ENCODE results near the gene GALNT10. TPM values are rescaled to one million over a fixed set of nuclear protein-coding genes. Genes with fewer than 3 reads are reported as not detected.

The GALNT10 gene
- polyA plus RNA-seq, 1 experiment = 93.1 TPM

GRCh38 chr5:154178661-154179060, 11.9 kb upstream of the GALNT10 start:
- Histone ChIP-seq H3K27ac (ENCODE audit: low read depth, low read length) (no peak overlapping the region), H3K27me3 (ENCODE audit: control insufficient read depth, insufficient read depth, low read length) (peaks cover 9% of the 10 kb centered on the region), H3K9me3 (ENCODE audit: control insufficient read depth, insufficient read depth, low read length) (no peaks in the 10 kb centered on the region), H3K4me3 (ENCODE audit: low read depth, low read length) (no peak overlapping the region)
- ChIA-PET POLR2A (no interaction called here), CTCF (interaction anchor here (1.0 to 4.3 kb wide), 3 partner anchors 15 to 204 kb away, joined by 3 to 46 read pairs (median 18); no protein-coding TSS in a partner anchor)
- TF ChIP-seq, protein P1, sequence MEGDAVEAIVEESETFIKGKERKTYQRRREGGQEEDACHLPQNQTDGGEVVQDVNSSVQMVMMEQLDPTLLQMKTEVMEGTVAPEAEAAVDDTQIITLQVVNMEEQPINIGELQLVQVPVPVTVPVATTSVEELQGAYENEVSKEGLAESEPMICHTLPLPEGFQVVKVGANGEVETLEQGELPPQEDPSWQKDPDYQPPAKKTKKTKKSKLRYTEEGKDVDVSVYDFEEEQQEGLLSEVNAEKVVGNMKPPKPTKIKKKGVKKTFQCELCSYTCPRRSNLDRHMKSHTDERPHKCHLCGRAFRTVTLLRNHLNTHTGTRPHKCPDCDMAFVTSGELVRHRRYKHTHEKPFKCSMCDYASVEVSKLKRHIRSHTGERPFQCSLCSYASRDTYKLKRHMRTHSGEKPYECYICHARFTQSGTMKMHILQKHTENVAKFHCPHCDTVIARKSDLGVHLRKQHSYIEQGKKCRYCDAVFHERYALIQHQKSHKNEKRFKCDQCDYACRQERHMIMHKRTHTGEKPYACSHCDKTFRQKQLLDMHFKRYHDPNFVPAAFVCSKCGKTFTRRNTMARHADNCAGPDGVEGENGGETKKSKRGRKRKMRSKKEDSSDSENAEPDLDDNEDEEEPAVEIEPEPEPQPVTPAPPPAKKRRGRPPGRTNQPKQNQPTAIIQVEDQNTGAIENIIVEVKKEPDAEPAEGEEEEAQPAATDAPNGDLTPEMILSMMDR (IDR thresholded peaks at IDR 0.05; ENCODE audit: low read depth, low read length) = no peak
- no peak for DNase-seq (ENCODE audit: low read depth, low spot score)

GRCh38 chr5:154179846-154180710, 10.5 kb upstream of the GALNT10 start:
- H3K4me3 ChIP-seq (ENCODE audit: low read depth, low read length) = no peak overlapping the region
- TF ChIP-seq, protein P1 (IDR thresholded peaks at IDR 0.05; ENCODE audit: low read depth, low read length) = peak; percentile 93
- H3K27me3 ChIP-seq (ENCODE audit: control insufficient read depth, insufficient read depth, low read length) = peaks cover 9% of the 10 kb centered on the region
- CTCF ChIA-PET = interaction anchor here (0.6 to 7.6 kb wide), 32 partner anchors 8 to 1646 kb away, joined by 3 to 76 read pairs (median 4); no protein-coding TSS in a partner anchor
- H3K27ac ChIP-seq (ENCODE audit: low read depth, low read length) = no peak overlapping the region
- POLR2A ChIA-PET = no interaction called here
- peak; percentile 33 for DNase-seq (ENCODE audit: low read depth, low spot score)
- H3K9me3 ChIP-seq (ENCODE audit: control insufficient read depth, insufficient read depth, low read length) = no peaks in the 10 kb centered on the region

DNA sequence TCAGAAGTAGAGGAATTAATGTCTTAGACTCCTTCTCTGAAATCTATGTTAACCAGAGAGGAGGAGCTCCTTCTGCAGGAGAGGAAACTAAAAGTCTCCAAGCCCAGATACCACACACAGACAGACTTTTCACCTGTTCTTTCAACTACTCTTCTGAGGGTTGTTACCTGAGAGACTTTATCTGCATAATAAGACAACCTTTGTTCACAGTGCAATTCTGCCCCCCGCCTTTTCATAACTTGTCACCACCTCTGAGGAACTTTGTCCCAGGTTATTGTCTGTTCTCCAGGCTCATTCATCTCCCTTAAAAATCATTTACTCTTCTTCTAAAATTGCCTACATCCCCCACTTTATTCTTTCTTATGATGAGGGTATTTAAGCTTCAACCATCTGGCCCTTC, 9.4 kb upstream of the GALNT10 start:
- ChIA-PET CTCF (interaction anchor here (0.9 to 7.6 kb wide), 16 partner anchors 8 to 285 kb away, joined by 3 to 76 read pairs (median 5); no protein-coding TSS in a partner anchor), POLR2A (no interaction called here)
- Histone ChIP-seq H3K27me3 (ENCODE audit: control insufficient read depth, insufficient read depth, low read length) (peaks cover 9% of the 10 kb centered on the region), H3K27ac (ENCODE audit: low read depth, low read length) (no peak overlapping the region), H3K4me3 (ENCODE audit: low read depth, low read length) (no peak overlapping the region), H3K9me3 (ENCODE audit: control insufficient read depth, insufficient read depth, low read length) (no peaks in the 10 kb centered on the region)
- TF ChIP-seq, protein P1 (IDR thresholded peaks at IDR 0.05; ENCODE audit: low read depth, low read length) = no peak
- no peak for DNase-seq (ENCODE audit: low read depth, low spot score)

DNA sequence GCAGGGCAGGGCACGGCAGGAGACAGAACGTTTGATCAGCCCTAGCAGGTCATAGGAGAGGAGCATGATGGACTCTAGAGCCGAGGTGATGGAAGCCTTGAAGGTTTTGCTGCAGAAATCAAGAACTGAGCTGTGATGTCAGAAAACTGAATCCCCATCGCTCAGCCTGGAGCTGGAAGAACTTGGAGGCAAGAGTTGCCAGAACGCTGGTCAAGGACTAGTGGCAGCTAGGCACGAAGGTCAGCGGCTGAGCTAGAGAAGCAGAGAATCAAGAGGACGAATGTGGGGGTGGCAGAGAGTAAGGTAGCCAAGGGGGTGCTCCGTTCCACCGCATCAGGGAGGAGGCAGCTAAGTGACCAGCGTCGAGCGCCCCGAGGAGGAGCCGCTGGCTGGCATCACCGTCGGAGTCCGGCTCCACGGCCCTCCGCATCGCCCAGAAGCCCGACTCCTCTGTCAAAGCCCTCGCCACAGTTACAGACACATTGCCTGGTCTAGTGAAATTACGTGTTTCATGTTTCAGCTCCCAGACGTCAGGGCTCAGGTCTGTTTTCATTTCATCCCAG, 1.2 kb upstream of the GALNT10 start:
- ChIA-PET CTCF (interaction anchor here (0.7 to 7.6 kb wide), 13 partner anchors 8 to 279 kb away, joined by 3 to 98 read pairs (median 3); no protein-coding TSS in a partner anchor), POLR2A (interaction anchor here (1.4 to 2.1 kb wide), 4 partner anchors 88 to 216 kb away, joined by 6 to 18 read pairs (median 10); partner anchors contain the start of genes FAM114A2 and MFAP3)
- DNase-seq (ENCODE audit: low read depth, low spot score) = no peak
- Histone ChIP-seq H3K27me3 (ENCODE audit: control insufficient read depth, insufficient read depth, low read length) (no peaks in the 10 kb centered on the region), H3K9me3 (ENCODE audit: control insufficient read depth, insufficient read depth, low read length) (no peaks in the 10 kb centered on the region; the same call in 1 of the 2 replicates), H3K27ac (ENCODE audit: low read depth, low read length) (no peak overlapping the region), H3K4me3 (ENCODE audit: low read depth, low read length) (peak overlapping the region; percentile 79)
- TF ChIP-seq, protein P1 (IDR thresholded peaks at IDR 0.05; ENCODE audit: low read depth, low read length) = no peak
